ENCODE measurements around the gene OFD1.

- no peak for TF ChIP-seq POLR2A (IDR thresholded peaks at IDR 0.05)
- no peak for TF ChIP-seq CTCF (IDR thresholded peaks at IDR 0.05)
Observed at GRCh38 chrX:13695601-13696115, 38.9 kb upstream of the OFD1 start.
